HEK293T (cell line): ENCODE data around the gene PLAC8L1.

Experiments used
- BHLHE40 ChIP-seq: fragments of 450-650 bp; IDR thresholded peaks from 2 replicates; pipeline ENCODE4 v1.6.1; 2016; ENCODE audit warnings: mild to moderate bottlenecking, moderate library complexity, borderline replicate concordance
- ELF4 ChIP-seq: fragments of 450-650 bp; IDR thresholded peaks from 2 replicates; pipeline ENCODE4 v1.6.1; 2017; ENCODE audit warnings: antibody characterized with exemption
- HDGF ChIP-seq: fragments of 450-650 bp; IDR thresholded peaks from 2 replicates; pipeline ENCODE4 v1.6.1; 2017; ENCODE audit warnings: antibody characterized with exemption, borderline replicate concordance
- NFRKB ChIP-seq: fragments of 450-650 bp; IDR thresholded peaks from 2 replicates; pipeline ENCODE4 v1.6.1; 2016; ENCODE audit warnings: mild to moderate bottlenecking, moderate library complexity
- SP1 ChIP-seq: fragments of 450-650 bp; IDR thresholded peaks from 2 replicates; pipeline ENCODE4 v1.6.1; 2017
- SUZ12 ChIP-seq: fragments of 450-650 bp; IDR thresholded peaks from 2 replicates; pipeline ENCODE4 v1.6.1; 2016; ENCODE audit warnings: mild to moderate bottlenecking

- TF ChIP-seq SUZ12 (no peak), SP1 (no peak), HDGF (no peak), NFRKB (no peak), BHLHE40 (no peak), ELF4 (no peak)
These were observed 55.3 kb downstream of the PLAC8L1 start for GRCh38 chr5:146050086-146050485.
